HPDE6-E6E7 (cell line): ENCODE measurements around the gene WFIKKN1.

Experiments
- DNase-seq: peaks from one replicate; pipeline ENCODE4 v3.0.0; 2011; ENCODE audit warnings: missing footprints; ENCODE audit errors: extremely low spot score

WFIKKN1 gene

GRCh38 chr16:624526-625070 is 6.2 kb upstream of the WFIKKN1 start:
- DNase-seq: no peak

GRCh38 chr16:625117-625976 is 5.4 kb upstream of the WFIKKN1 start:
- DNase-seq: no peak

DNA sequence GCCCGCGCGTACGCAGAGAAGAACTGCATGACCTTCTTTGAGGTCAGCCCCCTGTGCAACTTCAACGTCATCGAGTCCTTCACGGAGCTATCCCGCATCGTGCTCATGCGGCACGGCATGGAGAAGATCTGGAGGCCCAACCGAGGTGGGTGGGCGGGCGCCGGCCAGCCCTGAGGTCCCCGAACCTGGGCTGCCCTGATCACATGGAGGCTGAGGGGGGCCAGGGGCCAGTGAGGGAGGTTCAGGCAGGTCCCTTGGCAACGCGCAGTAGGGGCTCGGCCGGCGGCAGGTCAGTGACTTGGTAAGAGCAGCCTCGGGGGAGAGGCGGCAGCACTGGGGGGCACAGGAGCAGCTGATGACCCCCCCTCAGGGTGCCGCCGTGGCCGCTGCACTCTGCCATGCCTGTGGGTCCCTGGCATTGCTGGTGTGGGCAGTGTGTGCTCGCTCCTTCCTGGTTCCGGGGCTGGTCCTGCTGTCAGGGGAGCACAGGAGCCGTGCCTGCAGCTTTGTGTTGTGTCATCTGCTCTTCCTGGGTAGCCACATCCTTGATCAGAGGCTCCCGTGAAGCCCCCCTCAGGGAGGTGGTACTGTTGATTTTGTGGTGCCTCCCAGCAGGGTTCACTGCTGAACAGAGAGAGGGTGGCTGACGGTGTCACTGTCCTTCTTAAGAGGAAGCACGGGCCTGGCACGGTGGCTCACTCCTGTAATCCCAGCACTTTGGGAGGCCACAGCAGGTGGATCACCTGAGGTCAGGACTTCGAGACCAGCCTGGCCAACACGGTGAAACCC is 4.6 kb upstream of the WFIKKN1 start:
- no peak for DNase-seq

DNA sequence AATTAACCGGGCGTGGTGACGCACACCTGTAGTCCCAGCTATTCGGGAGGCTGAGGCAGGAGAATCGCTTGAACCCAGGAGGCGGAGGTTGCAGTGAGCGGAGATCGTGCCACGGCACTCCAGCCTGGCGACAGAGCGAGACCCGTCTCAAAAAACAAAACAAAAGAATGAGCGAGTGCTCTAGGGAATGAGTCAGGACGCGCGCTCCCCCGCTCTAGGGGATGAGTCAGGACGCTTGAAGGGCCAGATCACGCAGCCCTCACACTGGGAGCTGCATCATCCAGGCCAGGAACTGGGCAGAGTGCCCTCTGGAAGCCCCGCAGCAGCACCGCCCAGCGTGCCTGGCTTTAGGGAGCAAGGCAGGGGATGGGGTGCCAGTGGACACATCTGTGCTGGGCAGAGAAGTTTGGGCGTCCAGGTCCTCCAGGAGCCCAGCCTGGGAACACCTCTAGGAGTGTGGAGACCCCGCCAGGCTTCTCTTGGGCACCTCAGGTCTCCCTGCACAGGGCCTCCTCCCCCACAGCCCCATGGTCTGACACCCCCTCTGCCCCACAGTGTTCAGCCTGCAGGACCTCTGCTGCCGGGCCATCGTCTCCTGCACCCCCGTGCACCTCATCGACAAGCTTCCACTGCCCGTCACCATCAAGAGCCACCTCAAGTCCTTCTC is 3.9 kb upstream of the WFIKKN1 start:
- peak; percentile 96 for DNase-seq

DNA sequence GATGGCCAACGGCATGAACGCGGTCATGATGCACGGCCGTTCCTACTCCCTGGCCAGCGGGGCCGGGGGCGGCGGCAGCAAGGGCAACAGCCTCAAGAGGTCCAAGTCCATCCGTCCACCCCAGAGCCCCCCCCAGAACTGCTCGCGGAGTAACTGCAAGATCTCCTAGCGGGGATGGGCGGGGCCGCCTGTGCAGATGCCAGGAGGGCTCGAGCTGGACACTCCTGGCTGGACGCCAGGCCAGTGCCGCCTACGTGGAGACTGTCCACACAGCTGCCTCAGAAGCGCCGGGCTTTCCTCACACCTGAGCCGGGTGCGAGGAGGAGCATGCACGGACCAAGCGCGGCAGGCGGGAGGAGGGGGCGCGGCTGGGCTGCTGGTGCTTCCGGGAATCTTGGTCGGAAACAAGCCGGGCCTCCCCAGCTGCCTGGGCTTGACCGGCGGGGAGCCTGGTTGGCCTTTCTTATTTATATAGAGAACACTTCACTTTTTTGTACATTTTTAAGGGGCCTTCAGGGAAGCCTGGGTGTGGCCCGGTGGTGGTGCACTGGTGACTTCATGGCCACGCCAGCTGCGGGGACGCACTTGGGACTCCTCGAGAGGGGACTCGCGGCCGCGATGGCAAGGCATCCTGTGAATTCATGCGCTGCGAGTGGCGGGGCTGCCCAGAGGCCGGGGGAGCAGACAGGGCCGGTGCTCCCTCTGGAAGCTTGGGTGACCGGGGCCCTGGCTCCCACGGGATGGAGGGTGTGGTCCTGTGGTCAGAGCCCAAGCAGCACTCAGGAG is 3.1 kb upstream of the WFIKKN1 start:
- DNase-seq: no peak

DNA sequence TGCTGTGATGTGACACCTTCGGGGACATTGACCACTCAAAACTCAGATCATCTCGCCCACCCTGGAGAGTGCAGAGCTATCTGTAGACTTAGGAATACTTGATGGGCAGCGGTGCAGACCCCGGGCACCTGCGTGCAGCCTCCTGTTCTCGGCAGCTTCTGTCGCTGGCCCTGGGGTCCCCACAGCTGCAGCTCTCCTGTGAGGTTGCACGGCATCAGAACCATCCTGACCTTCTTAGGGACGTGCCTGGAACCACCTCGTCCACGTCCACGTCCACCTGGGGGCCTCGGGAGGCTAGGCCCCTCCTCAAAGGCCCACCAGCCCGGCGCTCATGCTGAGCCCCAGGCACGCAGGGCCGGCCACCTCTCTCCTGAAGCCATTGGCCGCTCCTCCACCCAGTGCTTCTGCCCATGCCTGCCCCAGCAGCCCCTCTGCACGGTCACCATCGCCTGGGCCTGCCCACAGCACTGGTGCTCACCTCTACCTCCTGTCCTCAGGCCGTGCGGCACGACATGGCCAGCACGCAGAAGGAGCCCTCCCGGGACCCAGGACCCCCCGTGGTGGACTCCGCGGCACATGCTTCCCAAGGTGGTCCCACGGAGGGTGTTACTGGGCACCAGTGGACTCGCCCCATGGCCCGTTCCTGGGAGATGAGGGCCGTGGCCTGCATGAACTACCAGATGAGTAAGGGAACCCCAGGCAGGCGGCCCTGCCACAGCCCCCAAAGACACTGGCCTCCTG is 2.3 kb upstream of the WFIKKN1 start:
- no peak for DNase-seq

- DNase-seq: no peak
These were observed 1.5 kb upstream of the WFIKKN1 start for GRCh38 chr16:629185-629832.

DNA sequence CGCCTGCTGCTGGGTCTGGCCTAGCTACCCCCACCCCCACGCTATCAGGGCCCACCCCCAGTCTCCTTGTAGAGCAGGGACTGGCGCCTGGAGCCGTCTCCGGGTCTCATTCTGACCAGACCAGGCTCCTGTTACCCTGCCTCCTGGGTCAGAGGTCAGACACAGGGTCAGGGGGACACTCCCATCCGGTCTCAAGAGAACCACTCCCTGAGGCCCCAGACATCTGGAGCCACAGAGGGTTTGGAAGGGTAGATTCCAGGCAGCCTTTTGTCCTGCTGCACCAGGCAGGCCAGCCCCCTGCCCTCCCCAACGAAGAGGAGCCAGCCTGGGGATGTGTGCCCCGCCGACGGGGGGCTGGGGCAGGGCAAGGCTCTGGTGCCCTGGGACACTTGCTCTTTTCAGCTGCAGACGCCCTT is 944 bp upstream of the WFIKKN1 start:
- DNase-seq: no peak

GRCh38 chr16:630249-630814 is 453 bp upstream of the WFIKKN1 start:
- no peak for DNase-seq

- DNase-seq: no peak
These were observed 1.1 kb downstream of the WFIKKN1 start for GRCh38 chr16:631808-632358.

GRCh38 chr16:632486-633335 is 1.9 kb downstream of the WFIKKN1 start:
- no peak for DNase-seq

DNA sequence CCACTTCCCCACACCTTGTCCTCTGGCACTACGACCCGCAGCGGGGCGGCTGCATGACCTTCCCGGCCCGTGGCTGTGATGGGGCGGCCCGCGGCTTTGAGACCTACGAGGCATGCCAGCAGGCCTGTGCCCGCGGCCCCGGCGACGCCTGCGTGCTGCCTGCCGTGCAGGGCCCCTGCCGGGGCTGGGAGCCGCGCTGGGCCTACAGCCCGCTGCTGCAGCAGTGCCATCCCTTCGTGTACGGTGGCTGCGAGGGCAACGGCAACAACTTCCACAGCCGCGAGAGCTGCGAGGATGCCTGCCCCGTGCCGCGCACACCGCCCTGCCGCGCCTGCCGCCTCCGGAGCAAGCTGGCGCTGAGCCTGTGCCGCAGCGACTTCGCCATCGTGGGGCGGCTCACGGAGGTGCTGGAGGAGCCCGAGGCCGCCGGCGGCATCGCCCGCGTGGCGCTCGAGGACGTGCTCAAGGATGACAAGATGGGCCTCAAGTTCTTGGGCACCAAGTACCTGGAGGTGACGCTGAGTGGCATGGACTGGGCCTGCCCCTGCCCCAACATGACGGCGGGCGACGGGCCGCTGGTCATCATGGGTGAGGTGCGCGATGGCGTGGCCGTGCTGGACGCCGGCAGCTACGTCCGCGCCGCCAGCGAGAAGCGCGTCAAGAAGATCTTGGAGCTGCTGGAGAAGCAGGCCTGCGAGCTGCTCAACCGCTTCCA is 2.7 kb downstream of the WFIKKN1 start:
- DNase-seq: no peak

DNA sequence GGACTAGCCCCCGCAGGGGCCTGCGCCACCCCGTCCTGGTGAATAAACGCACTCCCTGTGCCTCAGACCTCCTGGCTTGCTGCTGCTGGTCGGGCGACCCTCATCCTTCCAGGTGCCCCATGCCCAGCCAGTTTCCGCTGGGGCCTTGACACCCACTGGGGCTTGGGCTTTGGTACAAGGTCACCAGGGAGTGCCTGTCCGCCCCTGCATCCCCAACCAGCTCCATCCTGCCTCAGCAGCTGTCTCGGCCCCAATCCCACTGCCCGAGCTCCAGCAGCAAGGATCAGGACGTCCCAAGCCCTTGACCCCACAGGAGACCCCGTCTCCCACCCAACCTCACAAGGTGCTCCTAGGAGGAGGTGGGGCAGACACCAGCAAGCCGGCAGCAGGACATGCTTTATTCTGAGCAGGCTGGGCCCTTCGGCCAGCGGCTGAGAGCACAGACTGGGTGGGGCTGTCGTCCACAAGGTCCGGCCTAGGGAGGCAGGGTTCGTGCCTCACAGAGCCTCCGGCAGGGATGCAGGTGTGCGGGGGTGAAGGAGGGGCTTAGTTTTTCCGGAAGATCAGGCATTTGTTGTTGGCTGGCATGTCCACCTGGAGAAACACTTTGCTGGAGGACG is 3.4 kb downstream of the WFIKKN1 start:
- no peak for DNase-seq

- DNase-seq: no peak
These were observed 4.2 kb downstream of the WFIKKN1 start for GRCh38 chr16:634996-635395.

DNA sequence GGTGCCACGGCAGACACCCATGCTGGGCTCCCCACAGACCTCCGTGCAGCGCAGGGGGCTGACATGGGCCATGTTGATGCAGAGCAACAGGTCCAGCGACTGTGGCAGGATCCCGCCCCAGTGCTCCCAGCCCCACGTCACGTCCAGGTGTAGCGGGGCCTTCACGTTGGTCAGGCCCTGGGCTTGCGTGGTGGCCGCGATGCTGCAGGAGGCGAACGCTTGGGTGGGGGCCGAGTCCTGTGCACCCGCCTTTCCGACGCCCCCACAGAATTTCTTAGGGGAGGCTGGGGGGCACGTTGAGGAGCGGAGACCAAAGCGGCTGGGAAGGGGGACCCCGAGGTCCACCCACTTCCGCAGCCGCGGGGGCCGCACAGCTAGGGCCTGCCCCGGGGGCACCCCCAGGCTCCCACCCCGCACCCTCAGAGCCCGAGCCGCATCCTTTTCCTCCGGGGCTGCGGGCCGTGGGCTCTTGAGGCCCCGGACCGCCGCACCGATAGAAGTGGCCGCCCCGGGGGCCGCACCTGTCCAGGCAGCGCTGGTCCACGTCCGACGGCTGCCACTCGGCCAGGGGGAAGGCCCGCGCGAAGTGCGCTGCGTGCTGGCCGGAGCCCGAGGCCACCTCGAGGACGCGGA is 4.9 kb downstream of the WFIKKN1 start:
- no peak for DNase-seq

DNA sequence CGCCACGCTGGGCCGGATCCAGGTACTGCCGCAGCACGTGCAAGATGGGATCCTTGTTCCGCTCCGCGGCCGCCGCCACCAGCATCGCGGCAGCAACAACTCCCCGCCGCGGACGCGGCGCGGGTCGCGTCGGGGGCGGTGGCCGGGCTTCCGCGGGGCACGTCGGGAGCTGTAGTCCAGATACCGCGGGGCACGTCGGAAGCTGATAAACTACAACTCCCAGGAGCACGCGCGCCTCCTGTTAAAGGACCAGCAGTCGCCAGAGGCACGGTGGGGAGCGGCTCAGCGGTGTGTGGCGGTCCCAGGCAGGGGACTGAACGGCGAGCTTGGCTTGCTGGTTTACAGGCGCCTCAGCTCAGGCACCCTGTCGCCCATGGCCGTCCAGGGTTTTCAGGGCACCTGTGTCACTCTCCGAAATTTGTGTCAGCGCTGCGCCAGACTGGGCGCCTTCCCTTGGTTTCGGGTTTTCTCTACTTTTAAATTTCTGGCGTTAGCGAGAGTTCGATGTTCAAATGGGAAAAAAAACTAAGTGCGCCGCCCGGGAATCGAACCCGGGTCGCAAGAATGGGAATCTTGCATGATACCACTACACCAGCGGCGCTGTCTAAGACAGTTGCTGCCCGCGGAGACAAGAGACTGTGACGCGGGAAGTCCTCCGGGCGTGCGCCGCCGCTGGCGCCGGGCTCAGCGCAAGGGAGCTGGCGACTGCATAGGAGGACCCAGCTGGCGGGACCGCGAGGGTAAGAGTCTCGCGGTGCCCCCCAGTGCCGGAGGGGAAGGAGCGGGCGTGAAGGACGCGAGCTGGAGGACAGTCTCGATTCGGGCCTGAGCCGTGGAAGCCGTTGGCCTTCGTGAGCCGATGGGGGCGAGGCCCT is 5.7 kb downstream of the WFIKKN1 start, which contains the start of gene METTL26:
METTL26 (minus strand) TSS at position 100 of the 875 bp plus-strand sequence; CDS start at position 85, 15 bp downstream.
- peak; percentile 90 for DNase-seq
